HEK293 (cell line): Measurements from ENCODE around the gene ACVRL1.

Experiments used
- CTCF ChIP-seq: fragments of 450-650 bp; formaldehyde crosslinking; IDR thresholded peaks from 2 replicates; pipeline ENCODE4 v1.5.1; 2016; ENCODE audit warnings: missing biosample characterization, missing genetic modification characterization
- GLI4 ChIP-seq: fragments of 450-650 bp; formaldehyde crosslinking; IDR thresholded peaks from 2 replicates; pipeline ENCODE4 v1.5.1; 2016; ENCODE audit warnings: missing biosample characterization, missing genetic modification characterization
- ZBTB26 ChIP-seq: fragments of 450-650 bp; formaldehyde crosslinking; optimal IDR thresholded peaks from 2 replicates; pipeline ENCODE3; 2016; ENCODE audit warnings: missing biosample characterization, mild to moderate bottlenecking, missing genetic modification characterization
- ZNF146 ChIP-seq: fragments of 450-650 bp; formaldehyde crosslinking; IDR thresholded peaks from 2 replicates; pipeline ENCODE4 v1.5.1; 2016; ENCODE audit warnings: missing biosample characterization, missing genetic modification characterization
- ZNF274 ChIP-seq, 2 experiments: fragments of 200-500 bp in 1 of 2; fragments of 450-650 bp in 1 of 2; sonication (Bioruptor generic) in 1 of 2; formaldehyde crosslinking in 1 of 2; IDR thresholded peaks; 2 replicates each; pipeline versions ENCODE4 v1.5.1 to v1.6.1; 2014 to 2016; ENCODE audit warnings: borderline replicate concordance in 1 of 2, inconsistent platforms in 1 of 2, low read length in 1 of 2, missing biosample characterization in 1 of 2, missing genetic modification characterization in 1 of 2
- ZNF302 ChIP-seq: fragments of 450-650 bp; formaldehyde crosslinking; IDR thresholded peaks from 2 replicates; pipeline ENCODE4 v1.5.1; 2016; ENCODE audit warnings: missing biosample characterization, missing genetic modification characterization, low read depth
- ZXDB ChIP-seq: fragments of 450-650 bp; formaldehyde crosslinking; IDR thresholded peaks from 2 replicates; pipeline ENCODE4 v1.5.1; 2016; ENCODE audit warnings: missing biosample characterization, missing genetic modification characterization
- TF ChIP-seq, protein P1 (sequence below): fragments of 450-650 bp; formaldehyde crosslinking; IDR thresholded peaks from 2 replicates; pipeline ENCODE4 v1.5.1; 2016; ENCODE audit warnings: missing biosample characterization, missing genetic modification characterization, low read depth

- TF ChIP-seq ZBTB26 (tag by site-specific recombination) (no peak), CTCF (tag by site-specific recombination) (no peak), ZNF274 (IDR thresholded peaks at IDR 0.05; ENCODE audit: low read length) (no peak), ZNF274 (tag by site-specific recombination; IDR thresholded peaks at IDR 0.05; ENCODE audit: borderline replicate concordance) (no peak), ZNF146 (tag by site-specific recombination) (no peak), GLI4 (tag by site-specific recombination) (no peak), ZNF302 (tag by site-specific recombination) (no peak), ZXDB (no peak)
- TF ChIP-seq, protein P1, sequence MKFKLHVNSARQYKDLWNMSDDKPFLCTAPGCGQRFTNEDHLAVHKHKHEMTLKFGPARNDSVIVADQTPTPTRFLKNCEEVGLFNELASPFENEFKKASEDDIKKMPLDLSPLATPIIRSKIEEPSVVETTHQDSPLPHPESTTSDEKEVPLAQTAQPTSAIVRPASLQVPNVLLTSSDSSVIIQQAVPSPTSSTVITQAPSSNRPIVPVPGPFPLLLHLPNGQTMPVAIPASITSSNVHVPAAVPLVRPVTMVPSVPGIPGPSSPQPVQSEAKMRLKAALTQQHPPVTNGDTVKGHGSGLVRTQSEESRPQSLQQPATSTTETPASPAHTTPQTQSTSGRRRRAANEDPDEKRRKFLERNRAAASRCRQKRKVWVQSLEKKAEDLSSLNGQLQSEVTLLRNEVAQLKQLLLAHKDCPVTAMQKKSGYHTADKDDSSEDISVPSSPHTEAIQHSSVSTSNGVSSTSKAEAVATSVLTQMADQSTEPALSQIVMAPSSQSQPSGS (tag by site-specific recombination), result no peak
These were observed 55.4 kb downstream of the ACVRL1 start for GRCh38 chr12:51962737-51963136.
